Measurements from ENCODE around the gene MIR17HG.
"Not testable (repeated sequence)": the region's sequence is repeated elsewhere in the genome, so short reads cannot be mapped to it uniquely, and the experiment has no call there.

MIR17HG gene

DNA sequence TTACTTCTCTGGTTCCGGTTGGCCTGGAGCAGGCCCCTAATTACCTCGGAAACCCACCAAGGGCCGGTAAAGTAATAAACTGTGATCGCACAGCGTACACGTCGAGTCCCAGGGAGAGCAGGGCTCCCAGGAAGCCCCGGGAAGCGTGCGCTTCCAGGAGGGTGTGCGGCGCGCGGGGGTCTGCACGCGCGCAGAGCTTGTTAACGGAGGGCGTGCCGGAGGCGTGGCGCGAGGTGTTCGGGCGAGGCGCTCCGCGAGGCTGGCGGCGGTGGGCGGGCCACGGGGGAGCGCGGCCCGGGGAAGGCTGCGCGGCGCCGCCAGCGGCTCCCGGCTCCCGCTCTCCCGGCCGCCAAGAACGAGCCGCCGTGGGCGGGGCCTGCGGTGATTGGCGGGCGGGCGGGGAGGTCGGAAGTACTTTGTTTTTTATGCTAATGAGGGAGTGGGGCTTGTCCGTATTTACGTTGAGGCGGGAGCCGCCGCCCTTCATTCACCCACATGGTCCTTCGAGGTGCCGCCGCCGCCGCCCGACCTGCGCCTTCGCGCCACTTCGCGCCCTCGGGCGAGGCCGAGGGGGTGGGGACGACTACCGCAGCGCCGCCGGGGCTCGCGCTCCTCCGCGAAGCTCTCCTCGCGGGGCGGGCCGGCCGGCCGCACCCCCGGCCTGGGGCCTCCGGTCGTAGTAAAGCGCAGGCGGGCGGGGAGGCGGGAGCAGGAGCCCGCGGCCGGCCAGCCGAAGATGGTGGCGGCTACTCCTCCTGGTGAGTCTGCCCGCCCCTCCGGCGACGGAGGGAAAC, at the start of gene MIR17HG:
TSS of gene MIR17HG (plus strand) at position 486 of the 794 bp plus-strand sequence.
- DNase-seq (ENCODE audit: low spot score): peak; percentile 92

DNA sequence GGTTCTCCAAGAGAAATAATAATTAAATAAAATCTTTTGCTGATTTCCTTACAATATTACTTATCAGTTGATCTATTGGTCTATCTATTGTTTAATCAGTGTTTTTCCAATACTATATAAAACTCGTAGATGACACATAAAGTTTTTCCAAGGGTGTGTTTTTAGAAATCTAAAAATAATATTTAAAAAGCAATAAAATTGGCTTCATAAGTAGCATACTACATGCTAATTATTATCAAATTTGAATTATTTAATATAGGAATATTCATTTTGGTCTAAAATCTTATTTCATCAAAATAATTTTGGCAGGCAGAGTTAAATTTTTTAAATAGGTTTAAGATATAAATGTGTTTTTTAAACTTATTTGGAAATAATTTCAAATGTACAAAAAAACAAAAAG, 49.4 kb upstream of the MIR17HG start:
- no peak for DNase-seq (ENCODE audit: low spot score)

DNA sequence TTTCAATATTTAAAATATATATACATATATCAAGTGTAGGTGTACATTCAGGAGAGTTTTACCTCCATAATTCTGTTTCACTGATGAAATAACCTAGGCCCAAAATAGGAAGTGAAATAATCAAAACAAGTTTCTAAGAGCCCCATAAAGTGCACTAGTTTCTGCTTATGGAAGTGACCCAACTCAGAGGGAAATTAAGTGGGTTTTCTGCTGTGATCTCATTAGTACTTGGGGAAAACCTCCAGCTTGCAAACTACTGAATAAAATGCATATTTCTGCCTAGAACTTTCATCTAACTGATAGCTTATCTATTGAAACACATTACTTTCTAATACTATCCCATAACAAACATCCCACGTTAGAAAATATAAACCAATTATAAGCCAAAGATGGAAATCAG, 45.4 kb upstream of the MIR17HG start:
- DNase-seq (ENCODE audit: low spot score): no peak

DNA sequence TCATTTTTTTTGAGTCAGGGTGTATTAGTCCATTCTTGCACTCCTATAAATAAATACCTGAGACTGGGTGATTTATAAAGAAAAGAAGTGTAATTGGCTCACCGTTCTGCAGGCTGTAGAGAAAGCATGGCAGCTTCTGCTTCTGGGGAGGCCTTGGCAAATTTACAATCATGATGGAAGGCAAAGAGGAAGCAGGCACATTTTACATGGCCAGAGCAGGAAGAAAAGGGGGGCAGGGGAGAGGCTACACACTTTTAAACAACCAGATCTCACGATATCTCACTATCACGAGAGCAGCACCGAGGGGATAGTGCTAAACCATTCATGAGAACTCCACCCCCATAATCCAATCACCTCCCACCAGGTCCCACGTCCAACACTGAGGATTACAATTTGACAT, 44.5 kb upstream of the MIR17HG start:
- no peak for DNase-seq (ENCODE audit: low spot score)

DNA sequence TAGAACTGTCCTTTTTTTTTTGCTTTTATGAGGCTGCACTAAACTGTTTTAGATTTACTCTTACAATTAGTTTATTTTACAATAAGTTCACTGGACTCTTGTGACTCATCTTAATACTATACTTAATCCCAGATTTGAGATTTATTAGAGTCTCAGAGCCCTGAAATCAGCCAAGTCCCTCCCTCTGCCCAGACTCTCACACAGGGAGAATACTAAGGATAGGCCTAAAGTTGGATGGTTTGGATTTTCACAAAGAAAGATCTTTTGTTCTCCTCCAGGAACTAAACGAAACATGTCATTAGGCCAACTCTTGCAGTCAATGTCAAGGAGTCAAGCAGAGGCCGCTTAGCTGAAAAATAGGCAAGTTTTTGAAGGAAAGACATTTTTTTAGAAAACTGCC, 42.7 kb upstream of the MIR17HG start:
- no peak for DNase-seq (ENCODE audit: low spot score)

DNA sequence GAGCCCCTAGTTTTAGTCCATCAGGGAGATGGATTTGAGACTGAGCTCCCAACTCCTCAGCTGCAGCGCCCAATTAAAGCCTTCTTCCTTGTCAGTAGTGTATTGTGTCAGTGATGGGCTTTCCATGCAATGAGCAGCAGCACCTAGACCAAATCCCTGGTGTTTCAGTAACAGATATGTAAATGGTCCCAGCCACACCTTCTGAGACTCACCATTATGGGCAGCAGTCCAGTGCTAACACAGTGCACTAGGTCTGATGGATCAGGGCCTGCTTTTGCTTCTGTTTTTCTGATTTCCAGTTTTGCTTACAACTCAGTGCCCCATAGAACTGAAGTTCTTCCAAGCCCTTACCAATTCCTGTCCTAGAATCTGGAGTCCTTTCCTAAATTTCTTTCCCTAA, 41.8 kb upstream of the MIR17HG start:
- DNase-seq (ENCODE audit: low spot score): no peak

DNA sequence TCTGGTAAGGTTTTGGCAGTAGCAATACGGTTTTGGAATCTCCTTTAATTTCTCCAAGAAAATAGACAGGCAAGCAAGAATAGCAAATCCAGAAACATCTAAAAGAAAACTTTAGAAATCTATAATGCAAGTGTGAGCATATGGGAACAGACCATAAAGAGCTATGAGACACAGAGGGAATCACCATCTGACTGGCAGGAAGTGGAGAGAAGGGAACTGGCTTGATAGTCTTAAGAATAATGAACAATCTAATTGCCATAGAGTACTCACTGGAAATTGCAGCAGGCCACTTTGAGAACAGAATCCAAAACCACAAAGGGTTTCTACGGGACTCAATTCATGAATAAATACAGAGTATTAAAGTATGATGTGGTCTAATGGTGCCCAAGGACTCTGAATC, 39.6 kb upstream of the MIR17HG start:
- no peak for DNase-seq (ENCODE audit: low spot score)

DNA sequence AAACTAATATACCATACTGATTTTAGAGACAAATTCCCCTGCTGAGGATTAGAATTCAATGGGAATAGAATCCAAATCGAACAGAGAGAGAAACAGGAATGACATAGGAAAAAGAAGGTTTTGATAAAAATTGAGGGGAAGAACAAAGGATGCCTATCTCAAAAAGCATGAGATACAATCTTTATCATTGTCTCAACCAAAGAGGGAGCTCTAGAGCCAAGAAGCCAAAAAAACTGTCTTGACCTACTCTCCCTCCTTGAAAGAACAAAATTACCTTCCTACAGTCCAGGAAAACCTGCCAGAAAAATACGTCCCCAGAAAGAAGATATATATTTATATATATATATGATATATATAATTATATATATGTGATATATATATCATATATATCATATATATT, 39.2 kb upstream of the MIR17HG start:
- no peak for DNase-seq (ENCODE audit: low spot score)

DNA sequence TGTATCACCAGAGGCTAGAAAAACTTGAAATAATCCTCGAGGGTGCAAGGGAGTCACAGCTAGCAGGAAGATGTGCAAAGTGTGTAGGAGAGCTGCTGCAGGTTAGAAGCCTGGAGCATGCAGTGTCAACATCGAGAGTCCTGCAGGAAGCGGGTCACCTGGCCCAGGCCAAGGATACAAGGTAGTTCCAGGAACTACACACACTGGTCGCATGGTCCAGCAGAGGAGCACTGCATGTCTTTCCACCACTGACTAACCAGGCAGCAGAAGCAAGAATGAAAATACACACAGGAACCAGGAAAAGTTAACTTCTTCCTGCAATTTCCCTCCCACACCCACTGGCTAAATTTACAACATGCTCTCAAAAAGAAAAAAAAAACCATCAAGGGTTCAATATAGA, 36.0 kb upstream of the MIR17HG start:
- DNase-seq (ENCODE audit: low spot score): peak; percentile 1

DNA sequence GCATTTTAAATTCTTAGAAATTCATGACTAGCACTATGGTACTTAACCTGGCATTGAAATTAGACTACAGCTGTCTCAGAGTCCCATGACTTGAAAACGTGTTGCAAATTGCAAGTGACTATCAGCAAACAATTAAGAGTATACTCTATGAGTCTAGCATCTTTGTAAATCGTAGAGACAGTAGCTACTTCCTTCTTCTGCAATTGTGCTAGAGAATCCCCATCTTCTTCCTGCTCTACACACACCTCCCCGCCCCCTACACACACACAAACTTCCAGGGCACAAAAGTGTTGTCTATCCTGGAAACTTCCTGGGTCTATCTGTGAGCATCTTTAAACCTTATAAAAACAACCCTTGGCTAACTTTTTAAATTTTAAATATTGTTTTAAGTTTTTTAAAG, 35.2 kb upstream of the MIR17HG start:
- DNase-seq (ENCODE audit: low spot score): no peak

DNA sequence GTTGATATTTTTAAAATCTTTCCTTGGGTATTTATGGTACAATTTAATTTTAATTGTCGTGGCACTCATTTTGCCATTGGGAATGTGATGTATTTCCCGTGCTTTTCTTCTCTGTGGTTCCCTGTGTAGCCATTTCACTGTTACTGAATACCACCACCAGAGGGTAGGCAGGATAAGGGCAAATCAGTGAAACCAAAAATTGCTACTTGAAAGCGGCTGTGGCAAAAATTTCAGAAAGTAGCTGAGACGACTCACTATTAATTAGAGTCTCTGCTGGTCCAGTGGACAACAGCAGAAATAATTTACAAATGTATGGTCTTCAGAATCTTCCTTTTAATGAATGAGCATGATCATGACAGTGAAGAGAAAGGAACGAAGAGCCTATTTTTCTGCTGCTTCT, 34.4 kb upstream of the MIR17HG start:
- peak; percentile 1 for DNase-seq (ENCODE audit: low spot score)

DNA sequence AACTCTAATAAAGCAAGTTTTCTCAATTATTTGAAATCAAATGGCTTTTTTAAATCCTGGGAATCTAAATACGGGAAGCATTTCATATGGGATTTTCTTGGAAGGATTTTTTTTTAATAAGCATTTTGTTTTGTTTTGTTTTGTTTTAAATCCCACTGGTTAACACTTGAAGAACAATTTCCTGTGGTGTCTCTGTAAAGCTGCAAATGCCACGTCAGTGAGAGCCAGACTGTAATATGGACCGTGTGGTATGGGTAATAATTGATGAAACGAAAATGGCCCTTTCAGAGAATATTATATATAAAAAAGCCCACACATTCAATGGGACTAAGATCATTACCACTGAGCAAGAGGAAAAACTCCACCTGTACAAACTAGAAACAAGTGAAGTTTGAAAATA, 33.9 kb upstream of the MIR17HG start:
- no peak for DNase-seq (ENCODE audit: low spot score)

DNA sequence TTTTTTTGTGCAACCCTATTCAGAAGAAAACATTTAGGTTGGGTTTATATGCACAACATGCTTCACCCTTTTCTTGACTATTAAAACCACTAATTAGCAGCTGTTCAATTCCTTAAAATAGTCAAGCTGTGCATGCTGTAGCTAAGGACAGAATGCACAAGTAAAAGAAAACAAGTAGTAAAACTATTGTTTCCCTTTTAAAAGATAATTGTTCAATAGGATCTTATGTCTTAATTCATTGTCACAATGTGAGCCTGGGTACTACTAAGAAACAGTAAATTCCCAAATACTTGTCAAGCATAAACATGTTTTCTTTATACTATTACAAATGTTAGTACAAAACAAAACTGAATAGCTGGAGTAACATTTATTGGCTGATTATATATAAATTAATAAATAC, 32.6 kb upstream of the MIR17HG start:
- DNase-seq (ENCODE audit: low spot score): no peak

DNA sequence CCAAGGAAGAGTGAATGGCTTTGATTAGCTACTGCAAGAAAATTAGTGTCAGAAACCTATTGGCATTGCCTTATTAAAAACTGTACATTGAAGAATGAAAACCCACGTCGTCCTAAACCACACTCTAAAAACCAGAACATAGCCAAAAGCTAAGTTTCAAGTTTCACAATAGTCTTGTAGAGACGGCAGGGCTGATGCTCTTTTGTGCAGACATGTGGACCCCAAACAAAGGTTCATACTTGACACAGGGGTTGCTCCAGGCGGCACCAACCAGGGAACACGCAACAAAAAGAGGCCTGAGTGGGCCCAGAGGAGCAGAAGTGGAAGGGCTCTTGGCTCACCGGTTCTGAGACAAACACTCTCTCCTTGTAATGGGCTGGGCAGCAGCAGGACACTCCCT, 28.6 kb upstream of the MIR17HG start:
- DNase-seq (ENCODE audit: low spot score): no peak

DNA sequence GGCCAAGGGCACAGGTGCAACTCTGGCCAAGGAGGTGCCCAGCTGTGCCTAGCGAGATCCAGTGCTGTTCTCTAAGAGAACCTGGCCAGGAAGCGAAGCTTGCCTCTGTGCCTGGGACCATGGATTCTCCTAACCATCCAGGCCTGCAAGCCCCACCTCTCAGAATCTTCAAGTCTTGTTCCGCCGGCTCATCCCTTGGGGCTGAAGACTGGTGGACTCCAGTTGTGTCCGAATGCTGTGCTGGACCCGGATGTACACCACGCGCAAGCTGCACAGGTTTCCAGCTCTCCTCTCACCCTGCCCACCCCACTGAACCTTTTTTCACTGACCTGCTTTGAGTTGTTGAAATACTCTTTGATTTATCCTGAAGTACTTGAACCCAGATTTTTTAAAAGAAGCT, 27.5 kb upstream of the MIR17HG start:
- DNase-seq (ENCODE audit: low spot score): no peak

DNA sequence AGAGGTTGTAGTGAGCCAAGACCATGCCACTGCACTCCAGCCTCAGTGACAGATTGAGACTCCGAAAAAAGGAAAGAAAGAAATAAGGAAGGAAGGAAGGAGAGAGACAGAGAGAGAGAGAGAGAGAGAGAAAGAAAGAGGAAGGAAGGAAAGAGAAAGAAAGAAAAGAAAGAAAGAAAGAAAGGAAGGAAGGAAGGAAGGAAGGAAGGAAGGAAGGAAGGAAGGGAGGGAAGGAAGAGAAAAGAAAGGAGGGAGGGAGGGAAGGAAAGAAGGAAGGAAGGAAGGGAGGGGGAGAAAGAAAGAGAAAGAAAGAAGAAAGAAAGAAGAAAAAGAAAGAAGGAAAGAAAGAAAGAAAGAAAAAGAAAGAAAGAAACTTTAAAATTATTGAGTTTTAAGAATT, 26.5 kb upstream of the MIR17HG start:
- DNase-seq (ENCODE audit: low spot score): not testable (repeated sequence)

DNA sequence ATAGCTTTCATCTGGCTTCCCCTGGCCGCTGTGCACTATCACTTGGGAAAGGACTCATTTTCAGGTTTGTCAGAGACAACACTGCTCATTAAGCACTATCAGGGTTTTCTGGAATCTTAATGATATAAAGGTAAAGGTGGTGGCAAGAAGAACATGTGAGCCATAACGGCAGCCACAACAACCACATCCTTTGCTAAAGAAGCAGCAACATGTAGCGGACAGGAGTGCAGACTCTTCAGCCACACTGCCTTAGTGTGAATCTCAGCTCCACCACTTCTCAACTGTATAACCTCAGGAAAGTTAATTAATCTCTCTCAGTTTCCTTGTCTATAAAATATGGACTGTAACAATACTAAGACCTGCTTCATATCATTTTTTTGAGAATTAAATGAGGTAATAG, 24.1 kb upstream of the MIR17HG start:
- DNase-seq (ENCODE audit: low spot score): no peak

DNA sequence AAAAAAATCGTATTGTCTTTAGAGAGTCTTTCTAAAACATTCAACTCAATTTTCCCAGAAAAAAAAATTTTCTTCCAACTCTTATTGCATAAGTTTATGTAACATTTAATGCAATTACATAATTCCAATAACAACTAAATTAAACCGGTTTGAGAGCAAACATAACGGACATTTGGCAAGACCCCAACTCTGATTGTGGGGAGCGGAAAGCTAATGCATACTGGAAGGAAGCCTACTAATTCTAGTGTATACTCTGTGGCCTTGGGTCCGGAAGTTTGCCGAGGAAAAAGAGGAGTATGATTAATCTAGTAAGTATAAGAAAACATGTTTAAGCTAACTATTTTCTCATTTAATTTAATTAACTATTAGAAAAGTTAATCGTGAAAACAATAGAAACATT, 21.3 kb upstream of the MIR17HG start:
- DNase-seq (ENCODE audit: low spot score): no peak

DNA sequence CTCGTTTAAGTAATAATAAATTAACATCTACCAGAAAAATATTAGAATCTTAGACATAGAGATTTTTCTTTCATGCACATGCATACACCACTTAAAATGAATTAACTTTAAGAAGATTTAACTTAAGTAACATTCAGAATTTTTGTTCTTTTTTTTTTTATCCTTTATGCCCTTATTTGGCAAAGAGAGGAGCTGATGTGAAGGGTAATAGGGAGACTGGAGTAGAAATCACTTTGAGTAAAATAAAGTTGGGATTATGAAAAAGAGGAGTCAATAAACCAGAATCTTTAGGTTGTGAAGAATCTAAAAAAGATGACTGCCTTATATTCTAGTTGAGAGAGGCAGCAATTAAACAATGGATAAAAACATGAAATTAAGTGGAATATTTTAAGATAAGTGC, 18.8 kb upstream of the MIR17HG start:
- no peak for DNase-seq (ENCODE audit: low spot score)

DNA sequence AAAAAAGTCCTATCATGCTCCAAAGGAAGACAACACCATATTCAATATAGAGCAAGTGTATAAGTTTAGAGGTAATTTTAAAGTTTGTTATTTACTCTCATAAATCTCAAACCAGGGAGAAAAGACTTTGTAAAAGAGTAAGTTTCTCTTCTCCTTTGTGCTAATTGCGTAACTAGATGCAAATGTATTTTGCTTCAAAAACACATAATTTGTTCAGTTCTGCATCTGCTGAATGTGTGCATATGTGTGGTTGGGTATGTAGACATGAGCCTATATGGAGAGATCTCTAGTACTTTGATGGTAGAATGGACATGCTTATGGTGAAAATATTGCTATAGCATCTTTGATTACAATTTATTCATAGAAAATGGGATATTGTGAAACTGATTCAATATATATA, 17.8 kb upstream of the MIR17HG start:
- no peak for DNase-seq (ENCODE audit: low spot score)

DNA sequence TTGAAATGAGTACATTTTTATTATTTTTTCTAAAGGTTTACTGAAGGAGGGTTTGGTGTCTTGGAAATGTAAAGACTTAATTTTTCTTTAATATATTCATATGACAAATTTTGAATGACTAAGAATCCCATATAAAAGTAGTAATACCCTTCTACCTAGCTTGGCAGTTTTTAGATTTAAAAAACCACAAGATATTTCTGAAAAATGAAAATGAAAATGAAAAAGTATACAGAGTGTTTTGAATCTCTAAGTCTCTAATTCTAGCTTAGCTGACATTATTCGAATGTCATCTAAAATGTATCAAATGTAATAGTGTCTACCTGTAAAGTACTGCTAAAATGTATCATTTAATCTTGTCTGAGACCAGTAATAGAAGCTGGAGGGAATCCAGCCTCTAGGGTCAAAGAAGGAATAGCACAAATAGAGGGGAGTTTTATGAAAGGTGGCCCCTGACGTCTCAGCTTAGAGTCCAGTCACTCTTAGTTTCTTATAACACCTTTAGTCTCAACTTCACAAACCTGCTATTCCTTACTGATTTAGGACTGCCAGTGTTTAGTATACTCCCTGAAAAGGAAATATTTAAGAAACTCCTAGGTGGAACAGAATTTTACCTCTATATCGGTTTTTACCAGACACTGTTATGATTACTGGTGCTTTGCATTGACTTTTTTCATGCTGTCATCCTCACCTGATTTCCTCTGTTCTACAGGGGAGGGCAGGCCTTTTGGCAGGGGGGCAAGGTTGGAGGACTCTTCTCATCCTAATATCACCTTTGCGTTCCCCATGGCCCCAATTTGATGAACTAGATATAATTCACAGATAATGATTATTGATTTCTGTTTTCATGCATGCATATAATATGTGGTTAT, 16.2 kb upstream of the MIR17HG start:
- no peak for DNase-seq (ENCODE audit: low spot score)

DNA sequence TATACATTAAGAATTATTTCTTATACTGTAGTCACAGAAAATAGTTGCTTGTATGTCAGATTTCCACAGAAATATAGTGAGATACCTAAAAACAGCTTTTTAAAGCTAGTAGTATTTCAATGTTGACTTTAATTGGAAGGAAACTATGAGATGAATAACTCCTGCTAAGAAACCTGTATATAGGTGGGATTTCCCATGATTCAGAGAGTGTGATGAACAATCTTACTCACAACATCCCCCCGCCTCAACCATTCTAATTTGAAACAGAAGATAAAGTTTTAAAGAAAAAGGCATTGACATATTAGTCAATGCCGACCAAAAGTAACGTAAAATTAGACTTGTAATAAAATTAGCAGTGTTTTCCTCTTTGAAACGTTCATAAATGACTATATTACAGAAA, 1.4 kb upstream of the MIR17HG start:
- DNase-seq (ENCODE audit: low spot score): no peak

DNA sequence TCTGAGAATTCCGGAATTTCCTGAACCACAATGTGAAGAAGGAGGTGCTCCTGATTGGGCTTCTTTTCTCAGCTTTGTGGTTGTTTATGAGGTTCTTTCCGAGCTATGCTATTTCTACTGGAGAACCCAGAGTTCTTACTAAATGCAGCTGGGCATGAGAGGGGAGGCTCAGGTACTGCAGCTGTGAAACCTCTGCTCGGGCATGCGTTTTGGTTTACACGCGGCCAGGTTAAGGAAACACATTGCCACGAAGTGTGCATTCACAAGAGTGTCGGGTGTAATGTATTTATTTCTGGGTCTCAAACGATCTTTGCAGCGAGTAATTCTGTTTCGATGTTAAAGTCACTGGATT, 661 bp upstream of the MIR17HG start:
- peak; percentile 38 for DNase-seq (ENCODE audit: low spot score)
